OCI-LY1 (cell line): ENCODE data around the gene EME2.
"Not testable (repeated sequence)": the region's sequence is repeated elsewhere in the genome, so short reads cannot be mapped to it uniquely, and the experiment has no call there.

Experiments used
- H2AFZ ChIP-seq: fragments of 200-600 bp; sonication (generic), shearing (Covaris generic); 2 replicates; pipeline ENCODE4 v1.6.0; 2014; ENCODE audit warnings: antibody characterized with exemption, mild to moderate bottlenecking, low read length
- H3F3A ChIP-seq: fragments of 200-600 bp; sonication (generic), shearing (Covaris generic); 2 replicates; pipeline ENCODE4 v1.6.0; 2014; ENCODE audit warnings: mild to moderate bottlenecking, antibody characterized with exemption, low read length, moderate library complexity; ENCODE audit not compliant: insufficient read depth
- H3K27ac ChIP-seq: fragments of 200-600 bp; sonication (generic); 2 replicates; pipeline ENCODE4 v1.5.1; 2014; ENCODE audit warnings: low read length, mixed run types, mild to moderate bottlenecking, low read depth; ENCODE audit not compliant: poor library complexity, severe bottlenecking
- H3K27me3 ChIP-seq: fragments of 200-600 bp; sonication (generic); 2 replicates; pipeline ENCODE4 v1.6.0; 2014; ENCODE audit warnings: antibody characterized with exemption, mild to moderate bottlenecking, low read length, moderate library complexity; ENCODE audit not compliant: insufficient read depth
- H3K36me3 ChIP-seq: fragments of 200-600 bp; sonication (generic); 2 replicates; pipeline ENCODE4 v1.6.1; 2014; ENCODE audit warnings: mild to moderate bottlenecking, antibody characterized with exemption, low read length, moderate library complexity, mixed read lengths; ENCODE audit not compliant: insufficient read depth
- H3K4me1 ChIP-seq: fragments of 200-600 bp; sonication (generic); 2 replicates; pipeline ENCODE4 v1.5.1; 2014; ENCODE audit warnings: mild to moderate bottlenecking, low read length, moderate library complexity; ENCODE audit not compliant: insufficient read depth, severe bottlenecking
- H3K4me2 ChIP-seq: fragments of 200-600 bp; sonication (generic), shearing (Covaris generic); 2 replicates; pipeline ENCODE4 v1.6.1; 2014; ENCODE audit warnings: low read length
- H3K4me3 ChIP-seq: fragments of 200-600 bp; sonication (generic); 2 replicates; pipeline ENCODE4 v1.5.1; 2014; ENCODE audit warnings: low read length, low read depth, mild to moderate bottlenecking, mixed read lengths; ENCODE audit not compliant: poor library complexity, severe bottlenecking
- H3K79me2 ChIP-seq: fragments of 200-600 bp; shearing (Covaris generic); 2 replicates; pipeline ENCODE4 v1.6.1; 2016; ENCODE audit warnings: mixed run types, low read length, mixed read lengths; ENCODE audit not compliant: insufficient read depth
- H3K9ac ChIP-seq: fragments of 200-600 bp; sonication (generic), shearing (Covaris generic); 2 replicates; pipeline ENCODE4 v1.6.1; 2014; ENCODE audit warnings: mild to moderate bottlenecking, low read length, mixed read lengths
- H3K9me2 ChIP-seq: fragments of 200-600 bp; sonication (generic), shearing (Covaris generic); 2 replicates; pipeline ENCODE4 v1.6.1; 2014; ENCODE audit warnings: low read depth, mild to moderate bottlenecking, low read length, mixed read lengths
- H3K9me3 ChIP-seq: fragments of 200-600 bp; shearing (Covaris generic); 2 replicates; pipeline ENCODE4 v1.6.1; 2014; ENCODE audit warnings: low read length, mixed read lengths
- H4K20me1 ChIP-seq: fragments of 200-600 bp; sonication (generic), shearing (Covaris generic); 2 replicates; pipeline ENCODE4 v1.6.0; 2016; ENCODE audit warnings: mild to moderate bottlenecking, low read length; ENCODE audit not compliant: insufficient read depth
- CTCF ChIP-seq: fragments of 200-600 bp; sonication (generic), shearing (Covaris generic); IDR thresholded peaks from 2 replicates; pipeline ENCODE4 v1.5.1; 2017; ENCODE audit warnings: mild to moderate bottlenecking, antibody characterized with exemption, low read length, moderate library complexity, mixed read lengths
- EZH2 ChIP-seq: fragments of 200-600 bp; sonication (generic), shearing (Covaris generic); IDR thresholded peaks from 2 replicates; pipeline ENCODE4 v1.8.0; 2017; ENCODE audit warnings: borderline replicate concordance, mixed run types, mild to moderate bottlenecking, antibody characterized with exemption, low read length, moderate library complexity, mixed read lengths

Gene EME2

GRCh38 chr16:1793578-1794220, 21.1 kb downstream of the EME2 start, which contains the start of gene IGFALS:
Gene IGFALS (minus strand): TSS chr16:1793705. CDS start chr16:1793652, 53 bp downstream.
- H3K79me2 ChIP-seq: no peaks in the 10 kb centered on the region
- H3K4me3 ChIP-seq: no peak within 1 kb of the TSS
- no peak within 1 kb of the TSS for H3K9ac ChIP-seq
- no peak within 1 kb of the TSS for H3K4me2 ChIP-seq
- H3K27ac ChIP-seq: no peak within 1 kb of the TSS
- peaks cover 3% of the 10 kb centered on the region; the same call in 1 of the 2 replicates for H3K9me3 ChIP-seq
- H4K20me1 ChIP-seq: no peaks in the 10 kb centered on the region
- H2AFZ ChIP-seq: no peak within 1 kb of the TSS
- TF ChIP-seq CTCF: no peak
- H3K36me3 ChIP-seq: peaks cover 9% of the 10 kb centered on the region
- H3F3A ChIP-seq: no peaks in the 10 kb centered on the region
- H3K9me2 ChIP-seq: no peaks in the 10 kb centered on the region
- no peaks in the 10 kb centered on the region for H3K27me3 ChIP-seq
- no peaks in the 10 kb centered on the region for H3K4me1 ChIP-seq

GRCh38 chr16:1794221-1794871, 21.7 kb downstream of the EME2 start:
- no peaks in the 10 kb centered on the region for H3F3A ChIP-seq

GRCh38 chr16:1794908-1795666, 22.5 kb downstream of the EME2 start:
- H3K9me3 ChIP-seq: peaks cover 5% of the 10 kb centered on the region
- peaks cover 7% of the 10 kb centered on the region for H3K36me3 ChIP-seq
- no peaks in the 10 kb centered on the region for H3K27me3 ChIP-seq

More at GRCh38 chr16:1794221-1794871, 21.7 kb downstream of the EME2 start:
- TF ChIP-seq CTCF (no peak), EZH2 (no peak)
- Histone ChIP-seq H2AFZ (no peak overlapping the region), H3K9ac (no peak overlapping the region), H4K20me1 (no peaks in the 10 kb centered on the region), H3K27me3 (no peaks in the 10 kb centered on the region), H3K4me1 (no peaks in the 10 kb centered on the region), H3K27ac (no peak overlapping the region), H3K79me2 (no peaks in the 10 kb centered on the region), H3K4me2 (no peak overlapping the region), H3K9me2 (no peaks in the 10 kb centered on the region), H3K9me3 (peaks cover 3% of the 10 kb centered on the region; the same call in 1 of the 2 replicates), H3K36me3 (peaks cover 8% of the 10 kb centered on the region), H3K4me3 (no peak overlapping the region)

GRCh38 chr16:1799263-1799662, 26.7 kb downstream of the EME2 start:
- not testable (repeated sequence) for H3K4me1 ChIP-seq, H3K9me2 ChIP-seq, H3K27me3 ChIP-seq, H3K4me3 ChIP-seq, H3K9me3 ChIP-seq, H3K27ac ChIP-seq, H3K79me2 ChIP-seq, H3K36me3 ChIP-seq, H3K9ac ChIP-seq, H3F3A ChIP-seq, H4K20me1 ChIP-seq, H2AFZ ChIP-seq, H3K4me2 ChIP-seq

More at GRCh38 chr16:1794908-1795666, 22.5 kb downstream of the EME2 start:
- no peak overlapping the region for H3K4me2 ChIP-seq
- TF ChIP-seq EZH2: no peak
- TF ChIP-seq CTCF: no peak
- no peaks in the 10 kb centered on the region for H3F3A ChIP-seq
- no peak overlapping the region for H3K27ac ChIP-seq
- no peaks in the 10 kb centered on the region for H3K79me2 ChIP-seq
- no peaks in the 10 kb centered on the region for H4K20me1 ChIP-seq
- no peaks in the 10 kb centered on the region for H3K9me2 ChIP-seq
- H3K9ac ChIP-seq: no peak overlapping the region
- no peak overlapping the region for H2AFZ ChIP-seq
- H3K4me1 ChIP-seq: no peaks in the 10 kb centered on the region
- no peak overlapping the region for H3K4me3 ChIP-seq
